ENCODE measurements around the gene AUTS2. TPM values are rescaled to one million over a fixed set of nuclear protein-coding genes. Genes with fewer than 3 reads are reported as not detected.

AUTS2 gene
- total RNA-seq, 2 donors from 2014 or later: 8.6 TPM

GRCh38 chr7:69748530-69748929, 150.3 kb downstream of the AUTS2 start:
- Histone ChIP-seq H3K36me3 (no peaks in the 10 kb centered on the region), H3K27me3 (no peaks in the 10 kb centered on the region), H3K4me3 (no peak overlapping the region), H3K27ac (no peak overlapping the region), H3K4me1 (no peaks in the 10 kb centered on the region), H3K9me3 (no peaks in the 10 kb centered on the region)
- no peak for TF ChIP-seq CTCF (IDR thresholded peaks at IDR 0.05)
- no peak for DNase-seq (ENCODE audit: low spot score)

GRCh38 chr7:69749372-69749979, 151.2 kb downstream of the AUTS2 start:
- Histone ChIP-seq H3K4me3 (no peak overlapping the region), H3K27ac (no peak overlapping the region), H3K9me3 (no peaks in the 10 kb centered on the region), H3K4me1 (no peaks in the 10 kb centered on the region), H3K27me3 (no peaks in the 10 kb centered on the region), H3K36me3 (no peaks in the 10 kb centered on the region)
- no peak for DNase-seq (ENCODE audit: low spot score)
- no peak for TF ChIP-seq CTCF (IDR thresholded peaks at IDR 0.05)

- no peak for DNase-seq (ENCODE audit: low spot score)
- H3K4me1 ChIP-seq: no peaks in the 10 kb centered on the region
- no peak for TF ChIP-seq CTCF (IDR thresholded peaks at IDR 0.05)
Observed at GRCh38 chr7:69749994-69750393, 151.7 kb downstream of the AUTS2 start.

GRCh38 chr7:69751026-69751425, 152.8 kb downstream of the AUTS2 start:
- Histone ChIP-seq H3K27ac (no peak overlapping the region), H3K4me1 (peaks cover 0 to 3% of the 10 kb centered on the region in 2 donors), H3K9me3 (no peaks in the 10 kb centered on the region), H3K36me3 (no peaks in the 10 kb centered on the region), H3K4me3 (no peak overlapping the region), H3K27me3 (no peaks in the 10 kb centered on the region)
- DNase-seq (ENCODE audit: low spot score): no peak
- TF ChIP-seq CTCF (IDR thresholded peaks at IDR 0.05): no peak

More at GRCh38 chr7:69749994-69750393, 151.7 kb downstream of the AUTS2 start:
- no peak overlapping the region for H3K27ac ChIP-seq
- no peaks in the 10 kb centered on the region for H3K9me3 ChIP-seq
- H3K27me3 ChIP-seq: no peaks in the 10 kb centered on the region
- no peak overlapping the region for H3K4me3 ChIP-seq
- no peaks in the 10 kb centered on the region for H3K36me3 ChIP-seq

- H3K27ac ChIP-seq: no peak overlapping the region
- H3K36me3 ChIP-seq: no peaks in the 10 kb centered on the region
- TF ChIP-seq CTCF (IDR thresholded peaks at IDR 0.05): no peak
- no peak overlapping the region for H3K4me3 ChIP-seq
- no peak for DNase-seq (ENCODE audit: low spot score)
- H3K4me1 ChIP-seq: peaks cover 0 to 11% of the 10 kb centered on the region in 2 donors
- no peaks in the 10 kb centered on the region for H3K27me3 ChIP-seq
- H3K9me3 ChIP-seq: no peaks in the 10 kb centered on the region
Observed at GRCh38 chr7:69753981-69754380, 155.7 kb downstream of the AUTS2 start.

GRCh38 chr7:69754476-69754875, 156.2 kb downstream of the AUTS2 start:
- no peak overlapping the region for H3K4me3 ChIP-seq
- no peaks in the 10 kb centered on the region for H3K36me3 ChIP-seq
- TF ChIP-seq CTCF (IDR thresholded peaks at IDR 0.05): no peak
- H3K9me3 ChIP-seq: no peaks in the 10 kb centered on the region
- no peaks in the 10 kb centered on the region for H3K27me3 ChIP-seq
- H3K27ac ChIP-seq: no peak overlapping the region
- DNase-seq (ENCODE audit: low spot score): no peak
- H3K4me1 ChIP-seq: peaks cover 0 to 11% of the 10 kb centered on the region in 2 donors

Data from right atrium auricular region (tissue), 2 donors.